NCI-H774 (cell line): ENCODE data around the gene KIAA1217.

ENCODE experiments used
- DNase-seq: peaks from one replicate; lab custom pipeline; 2025; lab: John Stamatoyannopoulos, UW

KIAA1217 gene

DNA sequence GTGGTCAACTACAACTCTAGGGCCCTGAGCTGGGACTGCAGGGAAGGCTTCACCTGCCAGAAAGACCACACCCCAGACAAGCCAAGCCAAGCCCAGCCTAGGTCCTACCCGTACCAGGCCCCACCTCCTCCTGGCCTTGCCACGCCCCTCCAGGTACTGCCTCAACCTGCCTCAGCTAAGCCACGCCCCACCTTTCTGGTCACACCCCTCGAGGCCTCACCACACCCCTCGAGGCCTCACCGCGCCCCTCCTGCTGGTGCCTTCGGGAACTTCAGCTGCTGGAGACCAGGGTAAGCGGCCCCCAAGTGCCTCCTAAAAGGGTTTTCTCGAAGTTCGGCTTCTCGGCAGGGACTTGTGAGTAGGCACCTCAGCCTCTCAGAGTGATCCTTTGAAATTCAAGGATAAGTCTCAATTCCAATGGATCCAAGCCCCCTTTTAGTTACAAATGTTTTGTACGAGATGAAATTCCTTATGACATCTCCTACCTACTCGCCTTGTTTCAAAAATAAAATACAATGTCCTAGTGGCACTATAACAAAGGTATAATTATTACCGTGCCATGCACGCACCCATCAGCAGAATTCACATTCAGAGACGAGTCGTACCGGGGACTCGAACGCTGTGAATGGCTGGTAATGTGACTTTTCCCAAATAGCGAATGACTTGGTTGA is 343.5 kb downstream of the KIAA1217 start:
- DNase-seq = no peak

DNA sequence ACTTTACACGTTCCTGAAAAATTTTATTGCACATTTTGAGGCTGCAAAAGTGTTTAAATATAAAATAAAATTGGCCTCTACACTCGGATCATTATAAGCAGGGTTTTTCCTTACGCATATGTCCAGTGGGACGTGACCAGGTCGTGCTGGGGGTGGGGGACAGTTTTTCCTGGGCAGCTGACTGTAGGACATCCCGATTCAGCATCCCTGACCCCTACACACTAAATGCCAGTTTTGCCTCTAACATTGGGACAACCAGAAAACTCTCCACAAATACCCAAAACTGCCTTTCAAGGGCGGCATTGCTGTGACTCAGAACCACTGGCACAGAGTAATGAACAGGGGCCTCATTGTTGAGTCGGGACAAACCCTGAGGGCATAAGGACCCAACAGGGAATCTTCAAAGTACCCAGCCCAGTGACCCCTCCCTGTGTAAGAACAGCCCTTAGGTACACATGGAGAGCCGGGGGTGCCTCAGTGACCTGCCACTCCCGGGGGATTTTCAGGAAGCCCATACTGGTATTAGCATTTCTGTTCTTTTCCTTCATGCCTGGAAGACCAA is 344.2 kb downstream of the KIAA1217 start:
- DNase-seq = no peak

DNA sequence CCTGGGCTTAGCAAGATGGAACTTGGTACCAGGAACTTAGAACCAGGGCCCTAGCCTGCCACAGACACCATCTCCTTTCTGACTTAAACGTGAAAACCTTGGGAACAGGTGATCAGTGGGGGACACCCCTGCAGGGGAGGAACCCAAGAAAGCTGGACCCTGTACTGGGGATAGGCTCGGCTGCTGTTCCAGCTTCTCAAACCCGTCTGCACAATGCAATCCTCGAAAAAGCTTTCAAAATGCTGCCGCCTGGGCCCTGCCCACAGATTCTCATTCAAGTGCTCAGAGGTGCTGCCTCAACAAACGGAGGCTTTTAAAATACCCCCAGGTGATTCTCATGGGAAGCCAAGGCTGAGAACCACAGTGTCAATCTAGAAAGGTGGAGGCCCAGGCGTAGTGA is 345.1 kb downstream of the KIAA1217 start:
- DNase-seq = no peak

DNA sequence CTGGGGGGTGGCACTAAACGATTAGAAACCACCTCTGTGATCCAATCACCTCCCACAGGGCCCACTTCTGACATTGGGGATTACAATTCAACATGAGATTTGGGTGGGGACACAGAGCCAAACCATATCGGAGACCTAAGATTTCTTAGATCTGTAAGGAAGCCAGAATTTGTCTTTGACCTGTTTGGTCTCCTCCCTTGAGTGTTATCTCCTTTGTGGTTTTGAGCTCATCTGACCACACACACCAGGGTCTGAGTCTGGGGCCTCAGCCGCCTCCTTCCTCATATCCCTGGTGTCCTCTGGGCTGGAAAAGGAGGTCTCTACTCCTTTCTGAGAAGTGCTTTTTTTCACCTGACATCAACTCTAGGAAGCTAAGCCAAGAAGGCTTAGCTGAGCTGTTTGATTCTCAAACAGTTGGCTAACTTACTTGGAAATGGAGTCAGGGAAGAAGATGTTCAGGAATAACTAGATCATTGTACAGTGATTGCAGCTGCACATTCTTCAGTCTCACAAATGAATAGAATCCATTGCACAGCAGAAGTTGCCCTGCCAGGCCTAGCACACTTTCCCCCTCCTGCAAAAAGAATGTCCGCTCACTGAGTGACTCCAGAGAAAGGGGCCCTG is 347.3 kb downstream of the KIAA1217 start:
- no peak for DNase-seq

DNA sequence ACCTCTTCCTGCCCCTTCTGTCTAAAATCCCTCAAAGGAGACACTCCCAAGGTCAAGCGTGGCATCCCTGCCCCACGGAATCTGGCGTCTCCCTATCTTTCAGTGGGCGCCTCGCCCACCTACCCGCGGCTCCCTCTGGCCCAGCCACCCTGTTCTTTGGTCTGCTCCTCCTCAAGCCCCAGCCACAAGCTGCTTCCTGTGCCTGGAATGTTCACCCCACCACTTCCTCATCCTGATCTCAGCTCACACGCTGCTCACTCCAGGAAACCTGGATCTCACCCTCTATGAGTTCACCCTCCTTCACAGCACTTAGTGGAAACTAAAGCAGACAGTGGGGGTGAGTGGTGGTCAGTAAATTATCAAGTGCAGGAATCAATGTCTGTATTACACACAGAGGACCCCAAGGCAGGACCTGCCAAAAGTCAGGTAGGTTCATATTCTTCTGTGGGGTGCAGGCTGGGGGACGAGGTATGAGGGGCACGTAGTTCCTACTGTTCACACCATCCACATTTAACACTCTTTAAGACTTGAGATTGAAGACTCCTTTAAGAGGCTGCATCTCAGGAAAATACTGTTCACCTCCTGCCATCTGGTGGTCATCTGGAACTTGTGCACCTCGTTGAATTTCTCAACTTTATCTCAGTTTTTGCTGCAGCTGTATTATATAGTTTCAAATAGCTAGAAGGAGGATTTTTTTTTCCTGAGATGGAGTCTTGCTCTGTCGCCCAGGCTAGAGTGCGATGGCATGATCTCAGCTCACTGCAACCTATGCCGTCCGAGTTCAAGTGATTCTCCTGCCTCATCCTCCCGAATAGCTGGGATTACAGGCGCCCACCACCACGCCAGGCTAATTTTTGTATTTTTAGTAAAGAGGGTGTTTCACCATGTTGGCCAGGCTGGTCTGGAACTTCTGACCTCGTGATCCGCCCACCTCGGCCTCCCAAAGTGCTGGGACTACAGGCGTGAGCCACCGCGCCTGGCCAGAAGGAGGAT is 348.1 kb downstream of the KIAA1217 start:
- DNase-seq = no peak

GRCh38 chr10:24561453-24561852 is 352.5 kb downstream of the KIAA1217 start:
- no peak for DNase-seq

DNA sequence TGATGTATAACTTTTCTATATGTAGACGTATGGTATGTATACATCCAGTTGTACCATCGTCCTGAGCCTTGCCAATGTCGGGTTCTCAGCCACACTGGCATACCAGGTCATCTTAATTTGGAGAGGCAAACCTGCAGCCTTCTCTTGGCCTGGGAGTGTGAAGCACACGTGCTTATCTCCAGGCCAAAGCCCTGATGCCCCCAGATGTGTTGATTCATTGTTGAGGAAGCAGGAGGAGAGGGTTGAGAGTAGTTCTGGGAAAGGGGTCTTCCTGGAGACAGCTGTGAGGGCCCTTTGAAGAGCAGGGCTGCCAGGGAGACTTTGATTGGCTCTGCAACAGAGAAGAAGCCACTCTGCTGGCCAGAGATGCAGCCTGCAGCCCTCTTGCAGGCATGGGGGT is 359.1 kb downstream of the KIAA1217 start:
- DNase-seq = no peak

- DNase-seq = no peak
Observed at GRCh38 chr10:24569330-24569796, 360.4 kb downstream of the KIAA1217 start.

DNA sequence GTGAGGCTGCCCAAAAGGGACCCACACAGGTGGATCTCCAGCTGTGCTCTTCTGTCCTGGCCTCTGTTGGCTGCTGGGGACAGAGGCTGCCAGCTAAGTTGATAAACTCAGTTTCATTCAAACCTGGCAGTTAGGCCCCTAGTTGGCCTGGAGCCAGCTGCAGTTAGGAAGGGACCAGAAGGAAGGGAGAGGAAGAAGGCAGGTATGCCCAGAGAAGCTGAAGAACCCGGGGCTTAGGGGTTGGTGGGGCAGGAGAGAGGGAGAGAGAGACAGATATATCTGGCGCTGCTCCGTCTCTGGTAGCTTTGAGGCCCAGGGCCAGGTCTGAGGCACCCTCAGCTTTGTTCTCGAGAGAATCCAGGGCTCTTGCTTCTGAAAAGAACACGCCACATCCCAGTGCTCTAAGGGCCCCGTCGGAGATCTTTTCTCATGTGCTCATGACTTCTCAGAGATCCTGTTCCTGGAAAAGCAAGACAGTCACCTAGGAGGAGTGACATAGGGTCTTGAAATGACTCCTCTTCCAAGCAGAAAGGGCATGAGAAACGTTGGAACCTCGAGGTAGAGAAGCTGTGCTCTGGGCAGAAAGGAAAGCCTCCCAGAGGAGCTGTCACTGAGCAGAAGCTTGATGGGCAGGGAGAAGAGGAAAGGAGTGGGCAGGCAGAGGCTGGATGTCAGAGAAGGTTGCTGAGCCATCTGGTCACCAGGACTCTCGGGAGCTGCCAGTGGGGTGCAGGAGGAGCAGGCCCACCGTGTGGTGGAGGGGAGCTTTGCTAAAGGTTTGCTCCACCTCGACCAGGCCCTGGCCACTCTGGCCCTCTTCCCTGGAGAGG is 361.1 kb downstream of the KIAA1217 start:
- DNase-seq = no peak

GRCh38 chr10:24570658-24571426 is 361.9 kb downstream of the KIAA1217 start:
- DNase-seq = no peak

DNA sequence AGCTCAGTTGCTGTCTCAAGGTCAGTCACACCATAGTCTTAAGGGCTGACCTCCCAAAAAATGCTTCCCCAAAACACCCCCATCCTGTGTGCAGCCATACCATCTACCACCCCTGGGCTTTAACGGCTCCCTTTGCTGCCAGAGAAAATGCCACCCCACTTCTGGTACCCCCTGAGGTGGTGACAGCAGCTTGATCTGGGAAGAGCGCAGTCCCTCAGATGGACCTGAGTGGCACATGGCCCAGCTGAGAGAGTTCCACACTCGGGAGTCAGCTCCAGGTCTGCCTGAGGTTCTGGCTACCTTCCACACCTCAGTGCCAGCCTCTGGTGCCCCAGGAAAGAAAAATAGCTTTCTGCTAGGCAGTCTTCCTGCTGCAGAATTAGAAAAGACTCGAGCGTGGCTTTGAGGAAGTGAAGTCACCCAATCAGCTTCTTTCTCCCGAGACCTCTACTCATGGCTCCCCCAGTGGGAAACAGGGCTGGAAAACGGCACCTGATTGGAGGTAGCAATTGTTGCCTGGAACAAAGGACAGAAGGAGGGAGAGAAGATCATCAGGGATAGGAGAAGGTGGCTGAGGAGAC is 363.0 kb downstream of the KIAA1217 start:
- no peak for DNase-seq

DNA sequence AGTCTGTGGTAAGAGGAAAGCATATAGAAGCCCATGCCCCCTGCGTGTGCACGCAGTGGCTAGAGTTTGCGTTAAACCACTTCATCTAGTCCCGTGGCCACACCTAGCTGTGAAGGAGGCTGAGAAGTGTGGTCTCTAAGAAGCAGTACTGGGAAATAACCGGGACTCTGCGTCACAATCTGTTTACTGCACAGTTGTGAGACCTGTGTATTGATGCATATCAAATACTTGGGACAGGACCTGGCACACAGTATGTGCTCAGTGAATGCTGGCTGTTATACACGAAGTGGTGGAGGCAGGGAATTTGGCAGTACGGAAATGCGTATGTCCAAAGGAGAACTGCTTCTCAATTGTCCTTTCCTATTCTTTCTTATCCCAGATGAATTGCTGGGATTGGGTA is 365.2 kb downstream of the KIAA1217 start:
- no peak for DNase-seq

GRCh38 chr10:24574578-24575155 is 365.7 kb downstream of the KIAA1217 start:
- DNase-seq = no peak

DNA sequence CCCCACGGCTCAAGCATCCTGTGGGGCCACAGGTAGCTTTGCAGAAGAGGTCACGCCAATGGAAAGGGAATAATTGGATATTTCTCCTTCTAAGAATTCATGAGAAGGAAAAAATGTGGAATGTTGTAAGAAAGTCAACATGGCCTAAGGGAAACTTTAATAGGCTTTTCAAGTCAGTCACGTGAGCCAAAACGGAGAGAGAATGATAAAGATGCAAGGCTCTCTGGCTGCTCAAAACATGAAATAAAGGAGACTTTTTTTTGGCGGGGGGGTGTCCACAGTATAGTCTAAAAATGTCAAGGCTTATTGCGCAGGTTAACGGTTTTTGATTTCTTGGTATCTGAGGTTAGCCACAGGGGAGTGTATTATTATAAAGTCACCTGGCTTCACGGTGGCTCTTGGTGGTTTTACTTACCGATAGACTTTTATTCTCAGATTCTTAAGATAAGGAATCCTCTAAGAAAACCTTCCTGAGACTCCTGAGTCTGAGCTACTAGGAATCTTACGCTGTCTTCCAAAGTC is 366.6 kb downstream of the KIAA1217 start:
- DNase-seq = no peak

DNA sequence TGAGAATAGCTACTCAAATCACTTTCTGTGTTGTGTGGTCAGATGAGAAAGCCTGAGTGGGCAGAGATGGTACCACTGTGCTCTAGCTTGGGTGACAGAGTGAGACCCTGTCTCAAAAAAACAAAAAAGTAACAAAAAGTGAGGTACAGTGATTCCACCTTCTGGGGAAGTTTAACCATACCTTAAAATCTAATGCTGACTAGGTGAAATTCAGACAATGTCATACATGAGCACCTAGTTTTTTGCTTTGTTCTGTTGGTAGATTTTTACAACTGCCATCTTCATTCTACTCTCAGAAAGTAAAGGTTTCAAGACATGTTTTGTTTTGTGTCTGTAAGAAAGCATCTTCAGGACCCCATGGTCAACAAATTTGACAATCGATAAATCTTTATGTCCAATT is 370.5 kb downstream of the KIAA1217 start:
- DNase-seq = no peak

DNA sequence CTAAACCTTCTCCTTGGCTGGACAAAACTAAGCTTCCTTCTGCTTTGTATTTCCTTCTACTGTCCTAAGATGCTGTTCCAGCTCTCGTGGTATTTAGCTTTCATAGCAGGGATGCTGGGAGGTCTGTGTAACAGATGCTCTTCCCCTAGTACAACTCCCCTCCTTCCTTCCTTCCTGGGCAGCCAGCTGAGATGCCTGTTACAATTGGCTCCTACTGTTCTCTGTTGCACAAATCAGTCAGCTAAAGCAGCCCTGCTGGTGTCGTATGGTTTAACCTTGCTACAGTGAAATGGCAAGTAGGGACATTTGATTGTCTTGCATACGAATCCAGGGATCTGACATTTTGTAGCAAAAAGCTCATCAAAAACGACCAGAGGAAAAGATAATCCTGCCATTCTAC is 371.0 kb downstream of the KIAA1217 start:
- DNase-seq = no peak

GRCh38 chr10:24589265-24589664 is 380.3 kb downstream of the KIAA1217 start:
- DNase-seq = no peak

GRCh38 chr10:24590697-24591457 is 381.9 kb downstream of the KIAA1217 start:
- DNase-seq = no peak
